Measurements from ENCODE around the gene CD22.
A peak's percentile ranks its signal among the peaks of the same experiment; 100 is the strongest.

Gene CD22

GRCh38 chr19:35296644-35297514, 32.1 kb upstream of the CD22 start:
- DNase-seq: no peak

- no peak for DNase-seq
These were observed 31.5 kb upstream of the CD22 start for GRCh38 chr19:35297515-35297848.

GRCh38 chr19:35297922-35298321, 31.1 kb upstream of the CD22 start:
- DNase-seq: no peak

GRCh38 chr19:35298561-35298972, 30.4 kb upstream of the CD22 start:
- DNase-seq: no peak

GRCh38 chr19:35299523-35300338, 29.3 kb upstream of the CD22 start:
- DNase-seq: no peak

- DNase-seq: no peak
These were observed 28.7 kb upstream of the CD22 start for GRCh38 chr19:35300339-35300649.

GRCh38 chr19:35301961-35302360, 27.0 kb upstream of the CD22 start:
- no peak for DNase-seq

- no peak for DNase-seq
These were observed 26.5 kb upstream of the CD22 start for GRCh38 chr19:35302446-35302845.

- DNase-seq: no peak
These were observed 25.6 kb upstream of the CD22 start for GRCh38 chr19:35303357-35303915.

- DNase-seq: no peak
These were observed 25.0 kb upstream of the CD22 start for GRCh38 chr19:35304036-35304435.

GRCh38 chr19:35305181-35305580, 23.8 kb upstream of the CD22 start:
- DNase-seq: no peak

- DNase-seq: no peak
These were observed 22.3 kb upstream of the CD22 start for GRCh38 chr19:35306473-35307246.

- DNase-seq: no peak
These were observed 21.1 kb upstream of the CD22 start for GRCh38 chr19:35307931-35308330.

- no peak for DNase-seq
These were observed 20.1 kb upstream of the CD22 start for GRCh38 chr19:35308910-35309309.

- peak; percentile 82 for DNase-seq
These were observed 19.3 kb upstream of the CD22 start for GRCh38 chr19:35309481-35310279.

GRCh38 chr19:35310331-35310730, 18.7 kb upstream of the CD22 start:
- no peak for DNase-seq

- no peak for DNase-seq
These were observed 18.0 kb upstream of the CD22 start for GRCh38 chr19:35310811-35311465.

GRCh38 chr19:35311901-35312665, 16.9 kb upstream of the CD22 start:
- no peak for DNase-seq

GRCh38 chr19:35313587-35313986, 15.4 kb upstream of the CD22 start:
- no peak for DNase-seq

GRCh38 chr19:35314031-35314430, 15.0 kb upstream of the CD22 start:
- no peak for DNase-seq

- DNase-seq: no peak
These were observed 14.0 kb upstream of the CD22 start for GRCh38 chr19:35314858-35315470.
